GM10248 (cell line): Measurements from ENCODE around the gene POU2F1.

Experiments
- CTCF ChIA-PET: fragments of 300-600 bp; sonication (Branson Sonifier 250); formaldehyde crosslinking; extraction: SDS; loops from one replicate; lab custom pipeline; 2021; ENCODE audit warnings: antibody characterized with exemption; lab: Yijun Ruan, JAX
- POLR2A ChIA-PET: fragments of 350-650 bp; sonication (Branson Sonifier 250); formaldehyde crosslinking; extraction: SDS; loops from one replicate; lab custom pipeline; 2020; ENCODE audit warnings: antibody characterized with exemption; lab: Yijun Ruan, JAX
- DNase-seq: peaks from one replicate; pipeline ENCODE4 v3.0.0; 2012; ENCODE audit errors: extremely low spot score
- CTCF ChIP-seq: IDR thresholded peaks from 2 replicates; pipeline ENCODE4 v1.5.1; 2012; ENCODE audit warnings: mild to moderate bottlenecking, low read depth; ENCODE audit errors: extremely low read depth, missing control alignments, control extremely low read depth

POU2F1 gene

GRCh38 chr1:167446966-167447365, 226.3 kb downstream of the POU2F1 start:
- POLR2A ChIA-PET, result no interaction called here
- no peak for DNase-seq
- no peak for TF ChIP-seq CTCF
- CTCF ChIA-PET, result interaction anchor here (1.0 to 2.8 kb wide), 10 partner anchors 9 to 537 kb away, joined by 3 to 13 read pairs (median 3); no protein-coding TSS in a partner anchor

- ChIA-PET POLR2A (no interaction called here), CTCF (interaction anchor here (0.9 to 2.8 kb wide), 13 partner anchors 8 to 537 kb away, joined by 3 to 13 read pairs (median 3); no protein-coding TSS in a partner anchor)
- DNase-seq, result no peak
- no peak for TF ChIP-seq CTCF
Measured at GRCh38 chr1:167447521-167448136, 226.9 kb downstream of the POU2F1 start.

GRCh38 chr1:167450843-167451242, 230.2 kb downstream of the POU2F1 start:
- no peak for DNase-seq
- no peak for TF ChIP-seq CTCF
- CTCF ChIA-PET, result interaction anchor here (0.8 to 2.4 kb wide), 4 partner anchors 9 to 90 kb away, joined by 3 to 11 read pairs (median 4); no protein-coding TSS in a partner anchor
- POLR2A ChIA-PET, result interaction anchor here (0.6 to 0.7 kb wide), 2 partner anchors 162 to 230 kb away, joined by 3 to 4 read pairs; partner anchors contain the start of gene POU2F1

GRCh38 chr1:167452483-167452882, 231.8 kb downstream of the POU2F1 start:
- TF ChIP-seq CTCF, result no peak
- CTCF ChIA-PET, result interaction anchor here (1.6 to 2.8 kb wide), 2 partner anchors 9 to 81 kb away, joined by 4 to 8 read pairs; no protein-coding TSS in a partner anchor
- no peak for DNase-seq
- POLR2A ChIA-PET, result no interaction called here

- CTCF ChIA-PET, result interaction anchor here (1.6 to 2.8 kb wide), 2 partner anchors 10 to 80 kb away, joined by 4 to 8 read pairs; no protein-coding TSS in a partner anchor
- no peak for TF ChIP-seq CTCF
- POLR2A ChIA-PET, result no interaction called here
- no peak for DNase-seq
Measured at GRCh38 chr1:167453123-167453522, 232.4 kb downstream of the POU2F1 start.

- ChIA-PET CTCF (interaction anchor here (1.2 to 3.0 kb wide), 9 partner anchors 11 to 544 kb away, joined by 3 to 12 read pairs (median 4); no protein-coding TSS in a partner anchor), POLR2A (interaction anchor here (0.6 kb wide), 1 partner anchor 100 kb away, joined by 3 read pairs; the partner anchor contains the start of gene CREG1)
- no peak for DNase-seq
- TF ChIP-seq CTCF, result no peak
Measured at GRCh38 chr1:167454304-167454893, 233.7 kb downstream of the POU2F1 start.
